Measurements from ENCODE around the gene EFNB2.

The EFNB2 gene

GRCh38 chr13:106471957-106472543, 63.4 kb downstream of the EFNB2 start:
- Histone ChIP-seq H3K4me3 (ENCODE audit: low read length) (no peak overlapping the region), H3K4me1 (ENCODE audit: low read length) (no peaks in the 10 kb centered on the region), H3K27ac (ENCODE audit: low read length) (no peak overlapping the region), H3K36me3 (replicated peaks; ENCODE audit: insufficient read depth, low read length) (no peaks in the 10 kb centered on the region), H2AFZ (ENCODE audit: low read length) (no peak overlapping the region), H3K4me2 (ENCODE audit: low read depth, low read length) (no peak overlapping the region), H4K20me1 (ENCODE audit: insufficient read depth, low read length) (no peaks in the 10 kb centered on the region), H3K9me2 (replicated peaks; ENCODE audit: insufficient read depth, low read length) (no peaks in the 10 kb centered on the region), H3K79me2 (ENCODE audit: low read length) (no peaks in the 10 kb centered on the region), H3K9ac (ENCODE audit: low read length) (no peak overlapping the region), H3K9me3 (replicated peaks; ENCODE audit: insufficient read depth, low read length) (no peaks in the 10 kb centered on the region), H3F3A (ENCODE audit: insufficient read depth, low read length) (no peaks in the 10 kb centered on the region), H3K27me3 (replicated peaks; ENCODE audit: insufficient read depth, low read length) (no peaks in the 10 kb centered on the region)
- DNase-seq: no peak
- no peak for TF ChIP-seq EZH2phosphoT487 (IDR thresholded peaks at IDR 0.05; ENCODE audit: low read length)
- TF ChIP-seq EZH2 (optimal IDR thresholded peaks at IDR 0.05; ENCODE audit: low read depth, low read length): no peak
- TF ChIP-seq CTCF (IDR thresholded peaks at IDR 0.05; ENCODE audit: low read length): no peak

GRCh38 chr13:106470576-106470975, 64.9 kb downstream of the EFNB2 start:
- no peaks in the 10 kb centered on the region for H3K9me2 ChIP-seq (replicated peaks; ENCODE audit: insufficient read depth, low read length)
- H3F3A ChIP-seq (ENCODE audit: insufficient read depth, low read length): no peaks in the 10 kb centered on the region
- H3K4me2 ChIP-seq (ENCODE audit: low read depth, low read length): no peak overlapping the region
- TF ChIP-seq EZH2phosphoT487 (IDR thresholded peaks at IDR 0.05; ENCODE audit: low read length) (no peak), EZH2 (optimal IDR thresholded peaks at IDR 0.05; ENCODE audit: low read depth, low read length) (no peak), CTCF (IDR thresholded peaks at IDR 0.05; ENCODE audit: low read length) (no peak)
- H3K27me3 ChIP-seq (replicated peaks; ENCODE audit: insufficient read depth, low read length): no peaks in the 10 kb centered on the region
- H3K36me3 ChIP-seq (replicated peaks; ENCODE audit: insufficient read depth, low read length): no peaks in the 10 kb centered on the region
- H3K9me3 ChIP-seq (replicated peaks; ENCODE audit: insufficient read depth, low read length): no peaks in the 10 kb centered on the region
- no peak overlapping the region for H3K9ac ChIP-seq (ENCODE audit: low read length)
- no peaks in the 10 kb centered on the region for H4K20me1 ChIP-seq (ENCODE audit: insufficient read depth, low read length)
- no peak for DNase-seq
- no peak overlapping the region for H3K27ac ChIP-seq (ENCODE audit: low read length)
- no peaks in the 10 kb centered on the region for H3K79me2 ChIP-seq (ENCODE audit: low read length)
- no peaks in the 10 kb centered on the region for H3K4me1 ChIP-seq (ENCODE audit: low read length)
- H3K4me3 ChIP-seq (ENCODE audit: low read length): no peak overlapping the region
- no peak overlapping the region for H2AFZ ChIP-seq (ENCODE audit: low read length)

GRCh38 chr13:106468744-106469590, 66.5 kb downstream of the EFNB2 start:
- no peak for DNase-seq
- Histone ChIP-seq H3K4me3 (ENCODE audit: low read length) (no peak overlapping the region), H3K9ac (ENCODE audit: low read length) (no peak overlapping the region), H3K4me2 (ENCODE audit: low read depth, low read length) (no peak overlapping the region), H3K27ac (ENCODE audit: low read length) (no peak overlapping the region), H2AFZ (ENCODE audit: low read length) (no peak overlapping the region), H3K36me3 (replicated peaks; ENCODE audit: insufficient read depth, low read length) (no peaks in the 10 kb centered on the region), H3K79me2 (ENCODE audit: low read length) (no peaks in the 10 kb centered on the region), H3K9me2 (replicated peaks; ENCODE audit: insufficient read depth, low read length) (no peaks in the 10 kb centered on the region), H4K20me1 (ENCODE audit: insufficient read depth, low read length) (no peaks in the 10 kb centered on the region), H3K4me1 (ENCODE audit: low read length) (no peaks in the 10 kb centered on the region), H3K27me3 (replicated peaks; ENCODE audit: insufficient read depth, low read length) (no peaks in the 10 kb centered on the region), H3F3A (ENCODE audit: insufficient read depth, low read length) (no peaks in the 10 kb centered on the region), H3K9me3 (replicated peaks; ENCODE audit: insufficient read depth, low read length) (no peaks in the 10 kb centered on the region)
- TF ChIP-seq EZH2phosphoT487 (IDR thresholded peaks at IDR 0.05; ENCODE audit: low read length) (no peak), CTCF (IDR thresholded peaks at IDR 0.05; ENCODE audit: low read length) (no peak)

Data from MM.1S (cell line).